Stimulated activated naive B cell treated with anti-CD40 and anti-IgM and Interleukin-4, amounts not matched to agents 10 μg/mL and 1 μg/mL and 100 μg/mL, for 72 hours (primary cell): ENCODE data around the gene C5.

Experiments
- ATAC-seq, 2 donors: fragments of 150-1000 bp; cut with Tn5 transposase; replicated peaks; 2 replicates each; pipeline ENCODE4 v1.10.0; 2021; ENCODE audit warnings: moderate library complexity in 1 of 2
- DNase-seq: peaks from one replicate; pipeline ENCODE4 v3.0.0; 2021
- H3K27ac Mint-ChIP-seq: one replicate; pipeline ENCODE4 v1.8.0; 2022; ENCODE audit warnings: mild to moderate bottlenecking, mixed read lengths
- H3K27me3 Mint-ChIP-seq, 2 donors: one replicate each; pipeline ENCODE4 v1.8.0; 2022; ENCODE audit warnings: mixed read lengths in 2 of 2
- H3K36me3 Mint-ChIP-seq, 2 donors: one replicate each; pipeline ENCODE4 v1.8.0; 2022; ENCODE audit warnings: mixed read lengths in 2 of 2, mild to moderate bottlenecking in 1 of 2
- H3K4me1 Mint-ChIP-seq, 2 donors: one replicate each; pipeline ENCODE4 v1.8.0; 2022; ENCODE audit warnings: mixed read lengths in 2 of 2, mild to moderate bottlenecking in 1 of 2
- H3K4me3 Mint-ChIP-seq, 2 donors: one replicate each; pipeline ENCODE4 v1.8.0; 2022; ENCODE audit warnings: mild to moderate bottlenecking in 2 of 2, mixed read lengths in 2 of 2, moderate library complexity in 1 of 2
- H3K9me3 Mint-ChIP-seq, 2 donors: one replicate each; pipeline ENCODE4 v1.8.0; 2022; ENCODE audit warnings: mixed read lengths in 2 of 2, mild to moderate bottlenecking in 1 of 2

Gene C5

DNA sequence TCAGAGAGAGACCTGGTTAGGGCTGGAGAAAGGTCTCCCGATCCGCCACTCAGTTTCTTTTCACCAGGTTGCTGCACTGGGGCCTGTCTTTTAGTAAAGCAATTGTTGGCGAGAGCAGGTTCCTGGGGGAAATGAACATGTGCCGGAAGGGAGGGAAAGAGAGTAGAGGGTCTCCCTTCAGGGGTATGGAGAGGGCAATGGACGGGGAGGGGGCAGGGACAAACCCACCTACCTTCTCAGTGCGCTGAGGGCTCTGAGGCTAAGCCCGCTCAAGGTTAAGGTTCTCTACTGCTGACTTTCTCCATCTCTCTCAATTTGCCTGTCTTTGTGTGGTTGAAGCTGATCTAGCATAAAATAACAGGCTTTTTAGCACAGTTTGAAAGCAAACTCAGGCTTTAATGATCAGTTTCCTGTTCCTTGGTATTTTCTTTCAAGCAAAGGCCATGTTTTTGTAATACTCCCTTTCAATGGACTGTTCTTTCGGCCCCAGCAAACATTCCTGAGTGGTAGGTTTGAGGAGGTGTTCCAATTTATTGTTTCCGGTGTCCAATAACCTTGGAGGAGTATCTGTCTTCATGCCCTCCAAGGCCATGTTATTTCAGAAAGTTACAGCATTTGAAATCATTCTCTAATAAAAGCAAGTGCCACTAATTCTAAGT, 98.0 kb downstream of the C5 start:
- no peaks in the 10 kb centered on the region for H3K27me3 Mint-ChIP-seq
- H3K9me3 Mint-ChIP-seq = no peaks in the 10 kb centered on the region
- no peak for DNase-seq
- peaks cover 0 to 4% of the 10 kb centered on the region in 2 donors for H3K36me3 Mint-ChIP-seq
- H3K27ac Mint-ChIP-seq = no peak overlapping the region
- no peak overlapping the region for H3K4me3 Mint-ChIP-seq
- H3K4me1 Mint-ChIP-seq = no peaks in the 10 kb centered on the region
- no peak for ATAC-seq

- Mint-ChIP-seq H3K4me1 (no peaks in the 10 kb centered on the region), H3K4me3 (no peak overlapping the region), H3K9me3 (no peaks in the 10 kb centered on the region), H3K27ac (no peak overlapping the region), H3K36me3 (no peaks in the 10 kb centered on the region), H3K27me3 (no peaks in the 10 kb centered on the region)
- DNase-seq = no peak
- ATAC-seq = no peak
Measured at GRCh38 chr9:120950421-120951388, 99.4 kb downstream of the C5 start.

DNA sequence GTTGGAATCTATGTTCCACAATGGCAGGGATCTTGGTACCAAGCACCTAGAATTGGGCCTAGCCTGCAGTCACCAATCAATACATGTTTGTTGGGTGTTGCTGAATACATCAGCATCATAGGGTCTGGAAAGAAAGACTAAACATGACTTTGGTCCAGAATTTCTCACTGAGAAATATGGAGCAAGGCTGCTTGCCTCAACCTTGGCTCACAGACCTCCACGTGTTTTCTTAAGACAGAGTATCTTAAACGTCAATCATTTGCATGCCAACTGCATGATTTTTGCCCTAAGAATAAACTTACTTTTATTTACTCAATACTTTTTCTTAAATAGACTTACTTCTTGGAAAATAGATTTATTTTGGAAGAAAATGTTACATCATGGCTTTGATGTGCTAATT, 100.8 kb downstream of the C5 start:
- peaks cover 1 to 3% of the 10 kb centered on the region in 2 donors for H3K36me3 Mint-ChIP-seq
- DNase-seq (no peak), ATAC-seq (no peak)
- peaks cover 0 to 2% of the 10 kb centered on the region in 2 donors for H3K9me3 Mint-ChIP-seq
- no peak overlapping the region for H3K4me3 Mint-ChIP-seq
- H3K27ac Mint-ChIP-seq = no peak overlapping the region
- peaks cover 6 to 10% of the 10 kb centered on the region in 2 donors for H3K4me1 Mint-ChIP-seq
- no peaks in the 10 kb centered on the region for H3K27me3 Mint-ChIP-seq

GRCh38 chr9:120948824-120949223, 101.3 kb downstream of the C5 start:
- Mint-ChIP-seq H3K27ac (no peak overlapping the region), H3K4me3 (no peak overlapping the region), H3K36me3 (peaks cover 1 to 3% of the 10 kb centered on the region in 2 donors), H3K9me3 (peaks cover 0 to 2% of the 10 kb centered on the region in 2 donors), H3K4me1 (peaks cover 8 to 14% of the 10 kb centered on the region in 2 donors), H3K27me3 (no peaks in the 10 kb centered on the region)
- ATAC-seq (no peak), DNase-seq (no peak)

DNA sequence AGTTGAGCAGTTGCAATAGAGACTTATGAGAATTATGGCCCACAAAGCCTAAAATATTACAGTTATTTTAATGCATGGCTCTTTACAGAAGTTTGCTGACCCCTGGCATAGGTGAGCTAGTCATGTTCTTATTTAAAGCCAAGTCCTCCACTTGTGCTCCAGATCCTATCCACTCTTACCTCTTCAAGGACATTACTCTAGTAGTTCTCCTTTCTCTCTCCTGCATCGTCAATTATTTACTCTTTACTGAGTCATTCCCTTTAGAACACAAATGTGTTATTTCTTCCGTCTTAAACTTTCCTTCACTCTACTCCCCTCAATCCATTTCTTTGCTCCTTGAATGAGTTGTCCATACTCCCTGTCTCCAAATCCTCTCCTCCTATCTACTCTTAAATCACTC, 102.9 kb downstream of the C5 start:
- peaks cover 0 to 2% of the 10 kb centered on the region in 2 donors for H3K9me3 Mint-ChIP-seq
- H3K4me1 Mint-ChIP-seq = peaks cover 8 to 16% of the 10 kb centered on the region in 2 donors
- H3K27me3 Mint-ChIP-seq = no peaks in the 10 kb centered on the region
- H3K4me3 Mint-ChIP-seq = no peak overlapping the region
- ATAC-seq = no peak
- no peak overlapping the region for H3K27ac Mint-ChIP-seq
- peaks cover 1 to 3% of the 10 kb centered on the region in 2 donors for H3K36me3 Mint-ChIP-seq
- no peak for DNase-seq

DNA sequence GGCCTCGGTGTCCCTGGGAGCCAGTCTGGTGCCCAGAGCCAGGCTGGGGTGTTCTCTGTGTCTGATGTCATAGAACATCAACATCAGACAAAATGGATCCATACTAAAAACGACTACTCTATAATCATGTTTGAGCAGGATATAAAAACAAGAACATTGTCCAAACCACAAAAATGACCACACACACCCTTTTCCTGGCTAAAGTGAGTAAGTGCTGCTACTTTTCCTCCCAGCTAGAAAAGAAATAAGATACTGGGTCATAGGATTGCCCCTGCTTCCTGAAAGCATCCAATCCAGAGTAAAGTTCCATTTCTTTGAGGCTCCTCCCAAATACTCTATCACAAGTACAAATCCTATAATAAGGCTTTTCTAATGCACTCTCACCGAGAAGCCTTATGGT, 103.8 kb downstream of the C5 start:
- DNase-seq (no peak), ATAC-seq (no peak)
- no peaks in the 10 kb centered on the region for H3K27me3 Mint-ChIP-seq
- H3K36me3 Mint-ChIP-seq = peaks cover 1 to 3% of the 10 kb centered on the region in 2 donors
- H3K27ac Mint-ChIP-seq = no peak overlapping the region
- no peak overlapping the region for H3K4me3 Mint-ChIP-seq
- peaks cover 9 to 16% of the 10 kb centered on the region in 2 donors for H3K4me1 Mint-ChIP-seq
- peaks cover 0 to 2% of the 10 kb centered on the region in 2 donors for H3K9me3 Mint-ChIP-seq

DNA sequence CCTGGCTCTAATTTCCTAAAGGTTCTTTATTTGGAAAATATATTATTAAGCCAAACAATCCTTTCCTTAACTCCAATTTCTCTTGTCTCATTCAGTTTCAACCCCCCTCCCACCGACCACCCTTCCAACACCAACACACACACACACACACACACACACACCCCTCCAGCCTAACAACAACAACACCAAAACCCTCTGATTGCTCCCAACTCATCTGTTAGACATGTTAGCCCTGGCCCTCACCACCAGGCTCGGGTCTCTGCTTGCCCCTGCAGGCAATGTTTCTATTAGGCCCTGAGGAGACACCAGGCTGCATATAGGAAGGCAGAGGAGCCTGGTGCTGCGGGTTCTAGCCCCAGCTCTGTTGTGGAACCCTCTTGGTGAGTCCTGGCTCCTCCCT, 105.1 kb downstream of the C5 start:
- peak overlapping the region in 1 of 2 donors; percentile 27 for H3K4me3 Mint-ChIP-seq
- H3K36me3 Mint-ChIP-seq = peaks cover 1 to 3% of the 10 kb centered on the region in 2 donors
- peaks cover 11 to 16% of the 10 kb centered on the region in 2 donors for H3K4me1 Mint-ChIP-seq
- H3K27me3 Mint-ChIP-seq = no peaks in the 10 kb centered on the region
- peak overlapping the region; percentile 22 for H3K27ac Mint-ChIP-seq
- ATAC-seq (no peak), DNase-seq (no peak)
- H3K9me3 Mint-ChIP-seq = peaks cover 0 to 2% of the 10 kb centered on the region in 2 donors

DNA sequence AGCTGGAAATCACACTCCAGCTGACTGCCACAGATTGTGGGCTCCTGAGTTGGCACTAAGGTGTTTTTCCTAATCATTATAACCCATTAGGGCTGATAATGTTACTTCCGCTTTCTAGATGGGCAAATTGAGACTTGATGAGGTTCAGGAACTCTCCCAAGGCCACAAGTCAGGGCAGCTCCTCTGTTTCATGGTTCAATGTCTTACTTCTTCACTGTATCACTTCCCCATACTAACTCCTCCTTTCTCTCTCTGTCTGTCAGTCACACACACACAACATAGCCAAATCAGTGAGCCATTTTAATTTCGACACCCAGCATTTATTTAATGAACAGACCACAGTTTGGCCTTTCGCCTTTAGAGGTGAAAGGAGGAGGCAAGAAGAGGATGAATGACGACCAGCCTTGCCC, 105.6 kb downstream of the C5 start:
- peak overlapping the region; percentile 1 for H3K27ac Mint-ChIP-seq
- H3K27me3 Mint-ChIP-seq = no peaks in the 10 kb centered on the region
- H3K36me3 Mint-ChIP-seq = peaks cover 1 to 3% of the 10 kb centered on the region in 2 donors
- peaks cover 0 to 2% of the 10 kb centered on the region in 2 donors for H3K9me3 Mint-ChIP-seq
- peaks cover 11 to 16% of the 10 kb centered on the region in 2 donors for H3K4me1 Mint-ChIP-seq
- DNase-seq (peak; percentile 51), ATAC-seq (peak; percentile 100)
- H3K4me3 Mint-ChIP-seq = peak overlapping the region in 1 of 2 donors; percentile 3

DNA sequence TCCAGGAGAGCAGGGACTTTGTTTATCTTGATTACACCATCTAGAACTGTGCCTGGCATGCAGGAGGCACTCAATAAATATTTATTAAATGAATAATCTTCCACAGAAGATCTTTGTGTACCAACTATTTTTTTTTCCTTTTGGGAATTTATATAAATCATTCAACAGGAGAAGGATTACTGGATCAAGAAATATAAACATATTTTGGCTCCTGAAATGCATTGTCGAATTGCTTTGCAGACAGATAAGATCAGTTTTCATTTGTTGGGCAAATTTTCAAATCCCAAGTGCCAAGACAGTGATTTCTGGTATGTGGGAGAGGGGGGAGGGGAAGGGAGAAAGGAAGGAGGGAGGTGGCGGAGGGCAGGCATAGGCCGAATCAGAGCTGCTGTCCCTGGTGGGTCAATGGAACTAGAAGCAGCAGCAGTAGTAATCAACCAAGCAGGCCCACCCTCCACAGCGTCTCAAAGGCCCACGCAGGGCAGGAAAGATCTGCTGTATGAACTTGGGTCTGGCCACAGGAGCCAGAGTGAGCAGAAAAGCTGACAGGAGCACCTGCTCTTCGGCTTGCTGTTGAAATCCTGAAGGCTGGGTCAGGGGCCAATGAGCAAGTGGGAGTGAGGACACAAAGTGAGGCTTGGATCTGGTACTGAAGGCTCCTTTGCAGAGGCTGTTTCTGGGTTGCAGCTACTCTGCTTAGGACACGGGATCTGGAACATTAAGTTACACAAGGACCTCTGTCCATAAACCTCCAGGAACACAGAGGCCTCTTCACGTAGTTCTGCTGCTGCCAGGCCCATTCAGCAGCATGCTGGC, 107.7 kb downstream of the C5 start:
- peaks cover 1 to 3% of the 10 kb centered on the region in 2 donors for H3K36me3 Mint-ChIP-seq
- H3K9me3 Mint-ChIP-seq = peaks cover 0 to 2% of the 10 kb centered on the region in 2 donors
- DNase-seq = no peak
- no peaks in the 10 kb centered on the region for H3K27me3 Mint-ChIP-seq
- no peak for ATAC-seq
- peaks cover 19 to 28% of the 10 kb centered on the region in 2 donors for H3K4me1 Mint-ChIP-seq
- H3K4me3 Mint-ChIP-seq = no peak overlapping the region
- no peak overlapping the region for H3K27ac Mint-ChIP-seq

- peaks cover 0 to 2% of the 10 kb centered on the region in 2 donors for H3K9me3 Mint-ChIP-seq
- H3K4me1 Mint-ChIP-seq = peaks cover 27 to 40% of the 10 kb centered on the region in 2 donors
- H3K4me3 Mint-ChIP-seq = no peak overlapping the region
- DNase-seq (no peak), ATAC-seq (no peak)
- no peaks in the 10 kb centered on the region for H3K27me3 Mint-ChIP-seq
- no peak overlapping the region for H3K27ac Mint-ChIP-seq
- H3K36me3 Mint-ChIP-seq = peaks cover 1 to 3% of the 10 kb centered on the region in 2 donors
Measured at GRCh38 chr9:120941046-120941770, 108.9 kb downstream of the C5 start.

DNA sequence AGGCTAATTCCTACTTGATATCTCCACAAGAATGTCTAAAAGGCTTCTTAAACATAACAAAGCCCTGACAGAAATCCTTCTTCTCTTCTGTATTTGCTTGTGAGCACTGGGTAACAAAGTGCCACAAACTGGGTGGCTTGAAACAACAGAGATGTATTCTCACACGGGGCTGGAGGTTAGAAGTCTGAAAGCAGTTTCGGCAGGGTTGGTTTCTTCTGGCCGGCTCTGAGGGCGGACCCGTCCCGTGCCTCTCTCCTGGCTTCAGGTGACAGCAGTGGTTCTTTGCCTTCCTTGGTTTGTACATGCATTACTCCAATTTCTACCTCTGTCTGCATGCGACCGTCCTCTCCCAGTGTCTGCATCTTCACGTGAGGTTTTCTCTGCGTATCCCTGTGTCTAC, 109.5 kb downstream of the C5 start:
- no peak overlapping the region for H3K27ac Mint-ChIP-seq
- peaks cover 33 to 46% of the 10 kb centered on the region in 2 donors for H3K4me1 Mint-ChIP-seq
- peaks cover 1 to 3% of the 10 kb centered on the region in 2 donors for H3K36me3 Mint-ChIP-seq
- ATAC-seq (no peak), DNase-seq (no peak)
- no peaks in the 10 kb centered on the region for H3K27me3 Mint-ChIP-seq
- peaks cover 0 to 2% of the 10 kb centered on the region in 2 donors for H3K9me3 Mint-ChIP-seq
- H3K4me3 Mint-ChIP-seq = no peak overlapping the region

GRCh38 chr9:120938851-120939250, 111.2 kb downstream of the C5 start:
- DNase-seq = no peak
- Mint-ChIP-seq H3K4me1 (peaks cover 39 to 48% of the 10 kb centered on the region in 2 donors), H3K36me3 (no peaks in the 10 kb centered on the region), H3K4me3 (no peak overlapping the region), H3K9me3 (no peaks in the 10 kb centered on the region), H3K27ac (no peak overlapping the region), H3K27me3 (no peaks in the 10 kb centered on the region)
- no peak for ATAC-seq

DNA sequence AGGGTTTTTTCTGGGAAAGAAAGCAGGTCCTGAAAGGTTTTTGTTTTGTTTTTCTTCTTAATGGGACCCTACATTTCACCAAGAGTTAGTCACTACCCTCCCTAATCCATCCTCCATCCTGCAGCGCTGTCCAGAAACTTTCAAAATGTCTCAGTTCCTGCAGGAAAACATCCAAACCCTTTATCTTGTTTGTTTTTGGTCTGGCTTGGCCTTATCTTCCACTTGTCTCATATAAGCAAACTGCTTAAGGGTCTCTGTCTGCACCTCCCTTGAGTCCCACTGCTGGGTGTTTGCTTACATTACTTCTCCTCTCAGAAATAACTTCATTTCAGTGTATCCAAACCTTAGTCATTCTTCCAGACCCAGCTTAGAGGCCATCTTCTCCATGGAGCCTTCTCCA, 112.5 kb downstream of the C5 start:
- Mint-ChIP-seq H3K36me3 (no peaks in the 10 kb centered on the region), H3K9me3 (no peaks in the 10 kb centered on the region), H3K27me3 (no peaks in the 10 kb centered on the region), H3K4me3 (peak overlapping the region in 1 of 2 donors; percentile 11), H3K27ac (peak overlapping the region; percentile 16), H3K4me1 (peaks cover 46 to 55% of the 10 kb centered on the region in 2 donors)
- ATAC-seq = no peak
- DNase-seq = no peak
